HG03097 (cell line): Measurements from ENCODE around the gene ANKFY1.

Experiments used
- ATAC-seq: cut with Tn5 transposase; IDR thresholded peaks from one replicate; pipeline ENCODE4 v1.9.1; 2021; ENCODE audit not compliant: unreplicated experiment, low FRiP score

Gene ANKFY1, protein sequence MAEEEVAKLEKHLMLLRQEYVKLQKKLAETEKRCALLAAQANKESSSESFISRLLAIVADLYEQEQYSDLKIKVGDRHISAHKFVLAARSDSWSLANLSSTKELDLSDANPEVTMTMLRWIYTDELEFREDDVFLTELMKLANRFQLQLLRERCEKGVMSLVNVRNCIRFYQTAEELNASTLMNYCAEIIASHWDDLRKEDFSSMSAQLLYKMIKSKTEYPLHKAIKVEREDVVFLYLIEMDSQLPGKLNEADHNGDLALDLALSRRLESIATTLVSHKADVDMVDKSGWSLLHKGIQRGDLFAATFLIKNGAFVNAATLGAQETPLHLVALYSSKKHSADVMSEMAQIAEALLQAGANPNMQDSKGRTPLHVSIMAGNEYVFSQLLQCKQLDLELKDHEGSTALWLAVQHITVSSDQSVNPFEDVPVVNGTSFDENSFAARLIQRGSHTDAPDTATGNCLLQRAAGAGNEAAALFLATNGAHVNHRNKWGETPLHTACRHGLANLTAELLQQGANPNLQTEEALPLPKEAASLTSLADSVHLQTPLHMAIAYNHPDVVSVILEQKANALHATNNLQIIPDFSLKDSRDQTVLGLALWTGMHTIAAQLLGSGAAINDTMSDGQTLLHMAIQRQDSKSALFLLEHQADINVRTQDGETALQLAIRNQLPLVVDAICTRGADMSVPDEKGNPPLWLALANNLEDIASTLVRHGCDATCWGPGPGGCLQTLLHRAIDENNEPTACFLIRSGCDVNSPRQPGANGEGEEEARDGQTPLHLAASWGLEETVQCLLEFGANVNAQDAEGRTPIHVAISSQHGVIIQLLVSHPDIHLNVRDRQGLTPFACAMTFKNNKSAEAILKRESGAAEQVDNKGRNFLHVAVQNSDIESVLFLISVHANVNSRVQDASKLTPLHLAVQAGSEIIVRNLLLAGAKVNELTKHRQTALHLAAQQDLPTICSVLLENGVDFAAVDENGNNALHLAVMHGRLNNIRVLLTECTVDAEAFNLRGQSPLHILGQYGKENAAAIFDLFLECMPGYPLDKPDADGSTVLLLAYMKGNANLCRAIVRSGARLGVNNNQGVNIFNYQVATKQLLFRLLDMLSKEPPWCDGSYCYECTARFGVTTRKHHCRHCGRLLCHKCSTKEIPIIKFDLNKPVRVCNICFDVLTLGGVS

DNA sequence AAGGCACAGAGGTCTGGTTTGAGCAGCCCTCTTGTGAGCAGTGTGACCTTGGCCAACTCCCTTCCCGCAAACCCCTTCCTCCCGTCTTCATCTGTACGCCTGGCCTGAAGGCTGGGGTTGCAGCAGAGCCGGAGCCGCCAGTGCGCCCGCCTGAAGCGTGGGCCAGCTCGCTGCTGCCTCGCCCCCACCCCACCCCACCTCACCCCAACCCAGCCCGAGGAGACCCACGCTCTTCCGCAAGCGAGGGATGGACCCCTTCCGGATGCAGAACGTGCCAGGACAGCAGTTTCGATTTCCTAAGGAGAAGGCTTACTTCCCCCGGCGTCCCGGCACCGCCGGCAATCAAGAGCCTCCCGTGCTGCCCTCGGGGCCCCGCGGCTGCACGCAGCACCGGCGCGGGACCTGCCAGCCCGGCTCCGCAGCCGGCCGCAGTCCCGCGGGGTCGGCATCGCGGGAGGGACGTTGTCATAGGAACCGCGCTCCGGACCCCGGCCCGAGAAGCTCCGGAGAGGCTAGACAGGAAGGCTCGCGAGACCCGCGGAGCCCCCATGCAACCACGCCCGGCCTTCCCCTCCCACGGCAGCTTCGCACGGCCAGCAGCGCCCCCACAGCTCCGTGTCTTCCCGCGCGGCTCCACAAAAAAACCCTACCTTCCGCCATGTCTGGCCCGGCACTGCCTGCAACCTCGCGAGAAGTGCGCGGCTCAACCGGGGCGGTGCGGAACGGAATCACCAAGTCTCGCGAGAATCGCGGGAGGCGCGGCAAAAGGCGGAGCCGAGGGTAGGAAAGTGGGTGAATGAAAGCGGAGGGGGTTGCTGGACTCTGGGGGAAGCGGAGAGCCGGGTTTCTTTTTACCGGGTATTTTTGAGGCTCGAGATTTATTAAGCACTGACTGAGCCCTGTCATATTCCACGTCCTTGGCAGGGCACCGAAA lies at the start of gene ANKFY1:
Gene ANKFY1 (minus strand): TSS at position 698 of the 934 bp plus-strand sequence. CDS start 38 bp downstream, at position 660.
- peak; percentile 84 for ATAC-seq

- no peak for ATAC-seq
Measured at GRCh38 chr17:4310354-4311060, 46.7 kb upstream of the ANKFY1 start.

DNA sequence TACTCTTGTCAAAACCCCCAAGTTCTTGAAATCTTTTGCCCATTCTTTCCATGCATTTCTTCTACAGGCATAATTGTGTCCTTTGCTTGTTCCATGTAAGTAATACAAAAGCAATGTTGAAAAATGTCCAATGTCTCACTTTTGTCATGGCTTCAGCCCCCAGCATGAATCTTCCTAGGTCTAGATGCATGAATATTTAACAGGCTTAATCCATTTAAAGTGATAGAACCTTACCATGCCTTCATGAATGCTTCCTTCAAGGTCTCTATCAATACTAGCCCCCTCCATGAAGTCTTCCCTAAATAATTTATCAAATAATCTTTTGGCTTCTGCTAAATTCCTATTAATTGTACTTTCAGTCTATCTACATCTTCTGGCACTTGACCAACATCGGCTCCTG lies 46.1 kb upstream of the ANKFY1 start:
- ATAC-seq, result no peak

GRCh38 chr17:4307179-4307930 lies 43.6 kb upstream of the ANKFY1 start:
- ATAC-seq, result no peak

- ATAC-seq, result no peak
Measured at GRCh38 chr17:4305224-4305623, 41.4 kb upstream of the ANKFY1 start.

DNA sequence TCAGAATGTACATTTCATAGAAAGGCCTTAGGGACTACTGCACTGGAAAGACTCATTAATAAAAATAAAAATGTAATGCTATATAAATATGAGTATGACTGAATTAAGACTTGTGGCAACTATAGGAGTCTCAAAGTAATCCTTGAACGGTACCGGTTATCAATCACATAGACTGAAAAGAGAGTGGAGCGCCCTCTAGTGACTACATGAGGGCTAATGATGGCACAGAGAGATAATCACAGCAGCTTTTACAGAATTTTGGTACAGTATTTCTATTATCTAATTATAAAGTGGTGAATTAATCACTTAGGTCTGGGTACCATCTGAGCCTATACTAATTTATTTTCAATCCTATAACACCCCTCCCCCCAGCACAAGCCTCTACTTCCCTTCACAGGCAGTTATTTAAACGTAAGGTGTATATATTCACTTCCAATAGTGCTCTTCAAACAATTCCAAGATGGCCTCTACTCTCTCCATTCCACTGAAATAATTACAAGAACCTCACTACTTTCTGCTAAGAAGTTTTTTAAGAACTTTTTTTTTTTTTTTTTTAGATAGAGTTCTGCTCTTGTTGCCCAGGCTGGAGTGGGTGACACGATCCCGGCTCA lies 40.7 kb upstream of the ANKFY1 start:
- no peak for ATAC-seq

DNA sequence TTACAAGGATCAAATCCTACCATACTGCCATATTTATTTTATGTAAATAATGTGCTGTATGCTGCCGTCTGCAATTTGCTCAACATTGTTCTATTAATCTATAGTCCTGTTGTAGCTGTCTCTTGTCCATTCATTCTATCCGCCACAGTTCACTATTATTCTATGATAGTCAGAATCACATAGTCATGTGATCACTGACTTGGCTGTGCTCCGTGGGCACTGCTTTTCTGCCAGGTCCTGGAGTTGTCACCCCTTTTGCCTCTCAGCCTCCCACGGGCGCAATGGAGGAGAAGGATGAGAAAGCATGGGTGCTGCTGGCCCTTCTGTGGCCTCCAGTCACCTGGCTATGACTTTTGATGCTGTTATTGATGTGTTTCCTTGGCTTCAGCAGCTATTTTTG lies 37.3 kb upstream of the ANKFY1 start:
- no peak for ATAC-seq

DNA sequence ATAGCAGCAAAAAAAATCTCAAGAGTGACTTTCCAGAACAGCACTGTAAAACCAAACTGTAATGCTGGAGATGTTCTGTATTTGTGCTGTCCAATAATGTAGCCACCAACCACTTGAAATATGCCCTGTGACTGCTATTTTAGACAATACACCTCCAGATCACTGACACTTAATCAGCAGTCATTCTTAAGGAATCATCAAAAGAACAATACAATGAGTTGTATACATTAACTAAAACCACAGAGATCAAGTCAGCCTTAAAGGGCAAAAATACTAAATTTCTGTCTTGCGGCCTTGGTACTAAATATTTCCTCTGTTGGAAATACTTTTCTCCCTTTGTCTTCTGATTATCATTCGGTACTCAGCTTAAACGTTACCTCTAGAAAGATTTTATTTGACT lies 33.6 kb upstream of the ANKFY1 start:
- ATAC-seq, result no peak

DNA sequence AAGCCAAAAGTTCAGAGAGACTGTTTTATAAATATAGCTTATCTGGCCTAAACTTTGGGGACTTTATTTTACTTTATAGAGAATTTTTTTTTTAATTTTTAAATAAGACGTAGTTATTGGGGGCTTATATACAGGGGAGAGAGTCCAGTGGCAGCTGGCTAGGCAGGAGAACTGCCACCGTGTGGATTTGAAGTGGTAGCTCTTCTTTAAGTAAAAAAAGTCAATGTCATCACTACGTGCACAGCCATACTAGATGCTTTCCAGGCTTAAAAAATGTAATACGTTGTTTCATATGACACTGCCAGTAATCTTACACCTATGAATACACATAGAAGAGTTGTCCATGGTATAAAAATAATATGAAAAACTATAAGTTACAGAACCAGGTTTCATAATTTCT lies 31.9 kb upstream of the ANKFY1 start:
- no peak for ATAC-seq

GRCh38 chr17:4293572-4293971 lies 29.8 kb upstream of the ANKFY1 start:
- no peak for ATAC-seq

- ATAC-seq, result no peak
Measured at GRCh38 chr17:4287710-4288109, 23.9 kb upstream of the ANKFY1 start.

DNA sequence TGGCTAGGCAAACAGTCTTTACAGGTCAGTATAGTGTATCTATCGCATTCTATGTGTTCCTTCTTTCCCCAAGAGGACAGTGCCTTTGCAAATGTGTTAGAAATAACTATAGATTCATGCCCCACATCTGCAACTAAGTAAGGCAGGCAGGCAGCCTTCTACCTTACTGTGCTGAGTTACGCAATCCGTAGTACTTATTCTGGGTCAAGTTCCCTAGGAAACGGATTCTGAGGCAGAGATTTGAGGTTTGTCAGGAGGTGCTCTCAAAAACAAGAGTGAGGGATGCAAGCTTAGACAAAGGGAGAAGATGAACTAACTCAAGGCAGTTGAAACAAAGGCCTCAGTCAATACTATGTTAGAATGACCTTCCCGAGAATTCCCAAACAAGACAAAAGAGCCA lies 12.7 kb upstream of the ANKFY1 start:
- ATAC-seq, result no peak

DNA sequence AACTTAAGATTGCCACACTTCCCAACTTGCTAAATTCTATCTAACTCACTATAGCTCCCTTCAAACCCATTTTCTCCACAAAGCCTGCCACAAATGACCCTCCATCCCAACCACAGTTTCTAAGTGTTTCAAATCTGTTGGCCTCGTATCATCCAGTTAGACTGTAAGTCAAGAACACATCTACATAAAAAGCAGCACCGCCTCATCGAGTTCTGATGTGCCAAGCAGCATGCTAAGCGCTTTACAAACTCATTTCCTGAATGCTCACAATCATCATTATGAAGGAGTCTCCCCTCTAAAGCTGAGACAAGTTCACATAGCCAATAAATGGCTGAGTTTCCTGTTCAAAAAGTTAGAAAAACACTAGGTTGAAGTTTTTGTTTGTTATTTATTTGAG lies 9.2 kb upstream of the ANKFY1 start:
- no peak for ATAC-seq

GRCh38 chr17:4272213-4272971 lies 8.6 kb upstream of the ANKFY1 start:
- no peak for ATAC-seq

DNA sequence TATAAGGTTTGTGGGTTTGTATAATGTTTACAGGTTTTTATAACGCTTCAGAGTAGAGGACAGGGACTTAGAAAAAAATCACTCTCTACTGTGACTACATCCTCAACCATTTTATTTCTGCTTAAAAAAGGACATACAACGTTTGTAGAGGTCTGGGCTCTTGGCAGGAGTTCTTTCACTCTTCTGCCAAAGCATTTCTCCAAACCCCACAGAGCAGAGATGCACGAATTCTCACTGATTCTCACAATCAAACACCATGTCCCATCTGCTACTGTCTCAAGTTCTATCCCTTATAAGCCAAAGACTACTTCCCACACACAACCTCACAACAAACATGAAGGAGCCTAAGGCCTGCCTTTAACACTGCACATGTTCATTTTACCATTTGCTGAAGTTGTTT lies 7.0 kb upstream of the ANKFY1 start:
- ATAC-seq, result no peak

- ATAC-seq, result no peak
Measured at GRCh38 chr17:4269915-4270314, 6.1 kb upstream of the ANKFY1 start.

DNA sequence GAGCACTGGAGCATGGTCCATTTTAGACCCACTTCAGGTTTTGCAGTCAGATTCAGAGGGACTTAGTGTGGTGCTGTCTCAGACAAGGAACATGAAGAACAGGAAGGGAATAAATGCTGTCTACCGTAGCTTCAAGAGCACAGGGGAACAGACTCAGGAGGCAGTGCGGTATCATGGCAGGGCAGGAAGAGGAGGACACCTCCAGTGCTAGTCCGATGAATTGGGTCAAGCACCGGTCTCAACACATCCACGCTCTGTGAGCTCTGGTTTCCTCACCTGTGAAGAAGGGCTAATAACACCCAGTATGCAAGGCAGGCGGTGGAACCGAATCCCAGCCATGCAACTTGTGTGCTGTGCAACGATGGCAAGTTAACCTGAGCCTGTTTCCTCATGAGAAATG lies 3.6 kb upstream of the ANKFY1 start:
- ATAC-seq, result no peak

DNA sequence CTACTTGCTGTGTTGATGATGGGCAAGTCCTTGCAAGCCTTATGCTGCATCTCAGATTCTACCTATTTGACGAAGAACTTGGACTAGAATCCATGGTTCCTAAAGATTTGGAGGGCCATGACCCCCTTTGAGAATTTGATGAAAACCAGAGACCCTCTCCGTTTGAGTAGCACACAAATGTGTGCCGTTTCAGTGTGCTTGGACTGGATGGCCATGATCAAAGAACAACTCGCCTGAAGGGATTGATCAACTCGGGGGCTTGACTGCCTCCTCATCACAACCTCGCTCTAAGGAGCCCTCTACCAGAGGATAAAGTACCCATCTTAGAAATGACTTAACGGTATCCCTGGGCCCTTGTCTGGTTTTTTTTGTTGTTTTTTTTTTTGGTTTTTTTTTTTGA lies 2.8 kb upstream of the ANKFY1 start:
- no peak for ATAC-seq
